CD4-positive, alpha-beta T cell treated with Interleukin-4 for 1 hour (primary cell): ENCODE data around the gene GARIN5B.
A peak's percentile ranks its signal among the peaks of the same experiment; 100 is the strongest.
"Not testable (repeated sequence)": the region's sequence is repeated elsewhere in the genome, so short reads cannot be mapped to it uniquely, and the experiment has no call there.

Source experiments
- DNase-seq, 2 donors: peaks; one replicate each; pipeline ENCODE4 v3.0.0-alpha.2; 2020 to 2022

Gene GARIN5B

DNA sequence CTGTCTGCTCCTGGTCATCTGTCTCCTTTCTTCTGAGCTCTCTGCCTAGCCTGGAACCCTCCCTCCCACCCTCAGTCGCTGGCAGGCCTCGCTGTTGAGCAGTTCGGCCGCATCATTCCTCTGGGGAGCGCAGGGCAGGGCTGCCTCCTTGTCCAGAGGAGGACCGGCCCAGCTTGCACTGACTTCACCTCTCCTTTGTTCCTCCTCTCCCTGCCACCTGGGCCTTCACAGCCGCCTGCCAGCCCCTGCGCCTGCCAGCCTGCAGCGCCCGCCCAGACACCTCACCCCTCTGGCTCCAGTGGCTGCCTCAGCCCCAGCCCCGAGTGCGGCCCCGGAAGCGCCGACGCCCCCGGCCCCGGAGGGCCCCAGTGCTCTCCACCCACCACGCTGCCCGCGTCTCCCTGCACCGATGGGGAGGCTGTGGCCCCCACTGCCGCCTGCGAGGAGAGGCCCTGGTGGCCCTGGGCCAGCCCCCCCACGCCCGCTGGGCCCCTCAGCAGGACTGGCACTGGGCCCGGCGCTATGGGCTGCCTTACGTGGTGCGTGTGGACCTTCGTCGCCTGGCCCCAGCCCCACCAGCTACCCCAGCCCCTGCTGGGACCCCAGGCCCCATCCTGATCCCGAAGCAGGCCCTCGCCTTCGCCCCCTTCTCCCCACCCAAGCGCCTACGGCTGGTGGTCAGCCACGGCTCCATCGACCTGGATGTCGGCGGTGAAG lies 16.2 kb downstream of the GARIN5B start:
- no peak for DNase-seq

GRCh38 chr19:55345818-55346724 lies 17.0 kb downstream of the GARIN5B start:
- DNase-seq: no peak

DNA sequence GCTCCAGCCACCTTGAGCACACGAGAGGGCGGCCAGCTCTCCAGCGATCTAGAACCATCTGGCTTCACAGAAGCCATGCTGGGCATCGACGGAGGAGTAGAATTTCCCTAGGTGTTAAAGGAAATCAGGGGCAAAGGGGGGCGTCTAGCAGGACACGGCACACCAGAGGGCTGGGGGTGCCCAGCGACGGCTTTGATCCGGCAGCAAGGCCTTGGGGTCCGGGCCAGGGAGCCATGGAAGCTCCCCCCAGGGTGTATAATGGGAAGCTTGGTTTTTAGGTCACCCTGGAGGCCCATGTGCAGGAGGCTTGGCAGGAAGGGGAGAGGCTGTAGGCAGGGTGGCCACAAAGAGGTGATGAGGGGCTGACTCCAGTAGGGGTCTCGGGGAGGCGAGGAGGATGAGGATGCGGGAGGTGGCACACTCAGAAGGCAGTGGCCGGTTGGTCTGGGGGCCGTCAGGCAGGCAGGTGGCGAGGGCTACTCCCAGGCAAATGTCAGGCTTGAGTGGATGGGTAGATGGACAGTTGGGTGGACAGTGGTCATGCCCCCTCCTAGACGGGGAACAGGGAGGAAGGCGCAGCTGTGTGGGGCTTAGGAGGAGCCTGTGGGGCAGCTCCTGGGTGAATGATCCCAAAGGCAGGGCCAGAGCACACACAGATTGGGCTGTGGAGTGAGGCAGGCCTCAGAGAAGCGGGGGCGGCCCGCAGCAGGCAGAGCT lies 17.8 kb downstream of the GARIN5B start:
- no peak for DNase-seq

DNA sequence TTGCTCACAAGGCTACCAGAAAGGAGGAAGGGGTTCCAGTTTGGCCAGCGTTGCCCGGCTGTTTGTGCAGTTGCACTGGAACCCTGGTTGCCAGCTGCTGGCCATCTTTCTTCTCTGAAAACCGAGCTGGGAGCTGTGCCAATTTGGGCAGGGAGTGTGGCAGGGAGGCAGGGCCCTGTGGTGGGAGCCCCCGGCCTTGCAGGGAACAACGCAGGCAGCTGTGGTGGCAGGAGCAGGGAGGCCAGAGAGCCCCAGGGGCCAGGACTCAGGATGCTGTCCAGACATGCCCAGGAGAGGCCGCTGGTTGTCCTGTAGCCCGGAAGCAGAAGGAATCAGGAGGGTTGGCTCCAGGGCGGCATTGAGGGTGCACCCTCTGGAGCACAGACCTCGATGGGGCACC lies 18.6 kb downstream of the GARIN5B start:
- no peak for DNase-seq

DNA sequence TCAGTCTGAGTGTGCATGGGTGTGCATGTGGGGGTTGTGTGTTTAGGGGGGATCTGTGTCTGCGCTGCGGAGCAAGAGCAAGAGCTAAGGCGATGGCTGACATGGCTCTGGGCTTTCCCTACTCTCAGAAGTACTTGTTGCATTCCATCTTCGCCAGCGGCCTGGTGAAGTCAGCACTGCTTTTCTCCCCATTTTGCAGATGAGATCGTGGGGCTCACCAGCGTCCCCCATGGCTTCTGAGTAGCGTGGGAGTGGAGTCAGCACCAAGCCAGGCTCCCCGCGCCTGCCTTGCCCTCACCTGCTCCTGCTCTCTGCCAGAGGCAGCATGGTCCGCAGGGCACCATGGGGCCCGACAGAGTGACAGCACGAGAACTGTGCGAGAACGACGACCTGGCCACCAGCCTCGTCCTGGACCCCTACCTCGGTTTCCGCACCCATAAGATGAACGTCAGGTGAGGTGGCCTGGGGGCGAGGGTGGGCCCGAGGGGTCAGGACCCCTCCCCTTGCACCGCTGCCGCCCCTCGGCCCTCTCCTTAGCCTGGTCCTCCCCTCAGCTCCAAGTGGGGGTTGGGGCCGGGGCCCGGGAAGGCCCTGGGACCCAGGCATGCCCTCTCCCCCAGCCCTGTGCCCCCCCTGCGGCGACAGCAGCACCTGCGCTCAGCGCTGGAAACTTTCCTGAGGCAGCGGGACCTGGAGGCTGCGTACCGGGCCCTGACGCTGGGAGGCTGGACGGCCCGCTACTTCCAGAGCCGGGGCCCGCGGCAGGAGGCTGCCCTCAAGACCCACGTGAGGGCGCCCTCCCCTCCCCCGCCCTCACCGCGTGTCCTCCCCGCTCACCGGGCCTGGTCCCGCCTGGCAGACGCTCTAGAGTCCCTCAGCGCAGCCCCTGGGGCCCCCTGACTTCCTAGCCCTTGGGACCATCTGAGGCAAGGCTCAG lies 21.2 kb downstream of the GARIN5B start:
- no peak for DNase-seq

GRCh38 chr19:55341171-55341588 lies 21.9 kb downstream of the GARIN5B start:
- DNase-seq: peak; percentile 56 to 59

DNA sequence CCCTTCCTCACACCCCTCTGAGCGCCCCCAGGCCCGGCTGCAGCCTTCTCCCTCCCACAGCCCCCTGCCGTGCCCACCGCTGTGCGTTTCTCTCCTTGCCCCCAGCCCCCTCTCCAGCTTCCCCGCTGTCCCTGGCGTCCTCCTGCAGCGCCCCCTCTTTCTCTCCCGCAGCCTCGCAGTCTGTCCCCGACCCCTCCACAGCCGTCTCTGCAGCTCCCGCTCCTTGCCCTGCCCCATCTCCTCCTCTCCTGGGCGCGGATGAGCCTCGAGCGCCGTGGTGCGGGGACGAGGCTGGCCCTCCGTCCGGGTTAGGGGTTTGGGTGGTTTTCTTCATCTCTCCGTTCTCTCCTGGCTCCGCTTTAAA lies 22.3 kb downstream of the GARIN5B start:
- DNase-seq: peak in 1 of 2 donors; percentile 28

- DNase-seq: peak in 1 of 2 donors; percentile 40
These were observed 22.9 kb downstream of the GARIN5B start for GRCh38 chr19:55339889-55340783.

- peak; percentile 100 for DNase-seq
These were observed 23.8 kb downstream of the GARIN5B start, which contains the start of gene KMT5C for GRCh38 chr19:55339105-55339888. Gene KMT5C (plus strand): TSS chr19:55339876. CDS start chr19:55341937, 2,061 bp downstream.

GRCh38 chr19:55336101-55336500 lies 27.0 kb downstream of the GARIN5B start:
- no peak for DNase-seq

- no peak for DNase-seq
These were observed 29.2 kb downstream of the GARIN5B start for GRCh38 chr19:55333870-55334269.

- DNase-seq: not testable (repeated sequence)
These were observed 33.3 kb downstream of the GARIN5B start for GRCh38 chr19:55329791-55330190.

DNA sequence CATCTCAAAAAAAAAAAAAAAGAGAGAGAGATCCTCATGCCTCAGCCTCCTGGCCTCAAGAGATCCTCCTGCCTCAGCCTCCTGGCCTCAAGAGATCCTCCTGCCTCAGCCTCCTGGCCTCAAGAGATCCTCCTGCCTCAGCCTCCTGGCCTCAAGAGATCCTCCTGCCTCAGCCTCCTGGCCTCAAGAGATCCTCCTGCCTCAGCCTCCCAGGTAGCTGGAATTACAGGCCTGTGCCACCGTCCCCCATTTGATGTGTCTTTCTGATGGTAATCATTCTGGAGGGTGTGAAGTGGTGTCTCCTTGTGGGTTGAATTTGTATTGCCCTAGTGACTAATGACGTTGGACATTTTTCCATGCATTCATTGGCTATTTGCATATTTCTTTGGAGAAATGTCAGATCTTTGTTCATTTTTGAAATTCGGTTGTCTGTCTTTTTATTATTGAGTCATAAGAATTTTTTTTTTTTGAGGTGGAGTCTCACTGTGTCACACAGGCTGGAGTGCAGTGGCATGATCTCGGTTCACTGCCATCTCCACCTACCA lies 34.2 kb downstream of the GARIN5B start:
- DNase-seq: peak in 1 of 2 donors; percentile 31

DNA sequence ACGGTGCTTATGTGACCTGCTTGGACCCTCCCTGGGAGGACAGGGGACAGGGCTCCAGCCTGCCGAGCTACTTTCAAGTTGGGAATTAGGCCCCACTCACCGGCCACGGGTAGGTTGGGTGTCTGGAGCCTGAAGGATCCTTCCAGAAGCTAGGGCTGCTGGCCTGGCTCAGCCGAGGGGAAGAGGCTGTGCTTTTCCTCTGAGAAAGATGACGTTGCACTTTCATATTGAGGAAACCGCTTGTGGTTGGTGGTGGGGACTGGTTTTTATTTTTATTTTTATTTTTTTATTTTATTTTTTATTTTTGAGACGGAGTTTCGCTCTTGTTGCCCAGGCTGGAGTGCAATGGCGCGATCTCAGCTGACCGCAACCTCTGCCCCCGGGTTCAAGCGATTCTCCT lies 37.9 kb downstream of the GARIN5B start, which contains the start of gene TMEM150B:
TMEM150B (minus strand) TSS at position 170 of the 400 bp plus-strand sequence. CDS start 4,305 bp downstream, outside the sequence.
- DNase-seq: no peak

DNA sequence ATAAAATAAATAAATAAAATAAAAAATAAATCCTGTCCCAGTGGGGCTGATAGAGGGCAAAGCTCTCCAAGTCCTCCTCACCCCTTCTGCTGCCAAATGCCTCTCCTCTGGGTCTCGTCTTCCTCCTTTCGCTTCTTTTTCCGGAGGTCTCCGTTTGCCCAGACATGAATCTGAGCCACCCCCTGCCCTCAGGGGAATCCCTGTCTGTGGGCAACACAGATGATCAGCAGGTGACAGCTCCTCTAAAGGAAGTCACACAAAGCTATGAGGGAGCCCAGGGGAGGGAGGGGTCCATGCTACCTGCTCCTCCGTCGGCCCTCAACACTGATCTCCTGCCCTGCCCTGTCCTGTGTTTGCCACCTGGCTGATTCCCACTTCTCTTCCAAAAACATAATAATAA lies 38.4 kb downstream of the GARIN5B start:
- DNase-seq: no peak

- DNase-seq: no peak
These were observed 40.7 kb downstream of the GARIN5B start for GRCh38 chr19:55322204-55322885.

- DNase-seq: no peak
These were observed 41.5 kb downstream of the GARIN5B start for GRCh38 chr19:55321466-55322137.

DNA sequence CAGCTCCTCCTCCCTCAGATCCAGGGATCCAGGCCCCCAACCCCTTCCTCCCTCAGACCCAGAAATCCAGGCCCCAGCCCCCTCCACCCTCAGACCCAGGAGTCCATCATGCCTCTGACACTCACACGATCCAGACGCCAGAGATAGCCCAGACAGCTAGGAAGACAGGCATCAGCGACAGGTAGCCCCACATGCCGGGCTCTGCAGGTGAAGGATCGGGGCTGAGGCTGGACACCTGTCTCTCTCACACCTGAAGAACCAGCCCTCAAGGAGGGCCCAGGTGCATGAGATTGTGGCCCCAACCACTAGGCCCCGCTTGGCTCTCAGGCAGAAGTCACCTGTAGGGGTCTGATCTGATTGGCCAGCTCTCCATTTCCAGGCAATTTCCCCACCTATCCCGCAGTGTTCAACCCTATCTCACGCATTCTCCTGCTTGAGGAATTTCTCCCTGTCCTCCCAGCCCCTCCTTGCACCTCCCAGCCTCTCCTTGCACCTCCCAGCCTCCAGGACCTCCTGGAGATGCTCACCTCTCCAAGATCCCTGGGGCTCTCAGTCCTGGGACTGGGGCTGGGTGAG lies 42.1 kb downstream of the GARIN5B start:
- no peak for DNase-seq
